Measurements from ENCODE around the gene LRRC74B.

Gene LRRC74B

GRCh38 chr22:21014202-21014725 lies 31.5 kb upstream of the LRRC74B start:
- DNase-seq (ENCODE audit: low read depth), result peak; percentile 65

DNA sequence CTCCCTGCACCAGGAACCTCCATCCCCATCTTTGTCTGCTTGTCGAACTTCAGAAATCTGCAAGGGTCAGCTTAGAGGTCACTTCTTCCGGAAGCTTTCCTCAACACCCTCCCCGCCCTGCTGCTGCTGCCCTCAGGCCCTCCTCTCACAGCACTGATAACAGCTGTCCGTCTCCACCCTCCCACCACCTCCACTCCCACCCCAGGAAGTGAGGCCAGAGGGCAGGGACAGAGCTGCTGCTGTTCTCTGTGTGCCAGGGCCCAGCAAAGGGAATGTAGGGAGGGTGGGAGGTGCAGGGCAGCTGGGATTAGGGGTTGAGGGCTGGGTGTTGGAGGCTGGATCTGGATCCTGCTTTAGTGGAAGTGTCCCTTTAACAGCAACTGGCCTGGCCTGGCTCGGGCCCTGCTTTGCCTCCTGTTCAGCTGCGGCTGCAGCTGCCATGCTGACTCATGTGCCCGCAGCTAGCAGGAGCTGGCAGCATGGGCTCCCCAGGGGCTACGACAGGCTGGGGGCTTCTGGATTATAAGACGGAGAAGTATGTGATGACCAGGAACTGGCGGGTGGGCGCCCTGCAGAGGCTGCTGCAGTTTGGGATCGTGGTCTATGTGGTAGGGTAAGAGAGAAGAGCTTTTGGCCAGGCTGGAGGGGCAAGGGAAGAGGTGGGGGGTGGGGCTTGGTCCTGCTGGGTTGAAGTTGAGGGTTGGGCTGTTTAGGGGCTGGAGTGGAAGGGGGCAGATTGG lies 30.9 kb upstream of the LRRC74B start, which contains the start of gene P2RX6:
TSS of gene P2RX6 (plus strand) at position 440 of the 740 bp plus-strand sequence. CDS start at position 450, 10 bp downstream.
- no peak for DNase-seq (ENCODE audit: low read depth)

DNA sequence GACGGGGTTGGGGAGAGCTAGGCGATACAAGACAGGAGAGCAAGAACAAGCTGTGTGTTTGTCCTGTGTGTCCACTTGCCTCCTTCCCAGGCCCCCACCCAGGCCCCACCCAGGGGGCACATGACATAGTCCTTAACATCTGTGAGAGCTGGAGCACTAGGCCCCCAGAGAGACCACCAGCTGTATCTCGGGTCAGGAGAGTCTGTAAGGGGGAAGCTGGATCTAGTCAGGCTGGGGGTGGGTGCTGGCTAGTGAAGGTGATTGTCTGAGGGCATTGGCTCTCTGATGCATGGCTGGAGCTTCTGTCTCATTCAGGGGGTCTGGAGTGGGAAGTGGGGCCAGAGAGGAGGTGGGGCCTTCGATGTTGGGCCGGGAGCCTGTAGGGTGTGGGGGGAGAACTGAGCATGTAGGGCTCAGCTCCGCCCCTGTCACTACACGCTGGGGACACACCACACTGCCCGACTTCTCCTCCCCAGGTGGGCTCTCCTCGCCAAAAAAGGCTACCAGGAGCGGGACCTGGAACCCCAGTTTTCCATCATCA lies 30.2 kb upstream of the LRRC74B start:
- DNase-seq (ENCODE audit: low read depth), result no peak

DNA sequence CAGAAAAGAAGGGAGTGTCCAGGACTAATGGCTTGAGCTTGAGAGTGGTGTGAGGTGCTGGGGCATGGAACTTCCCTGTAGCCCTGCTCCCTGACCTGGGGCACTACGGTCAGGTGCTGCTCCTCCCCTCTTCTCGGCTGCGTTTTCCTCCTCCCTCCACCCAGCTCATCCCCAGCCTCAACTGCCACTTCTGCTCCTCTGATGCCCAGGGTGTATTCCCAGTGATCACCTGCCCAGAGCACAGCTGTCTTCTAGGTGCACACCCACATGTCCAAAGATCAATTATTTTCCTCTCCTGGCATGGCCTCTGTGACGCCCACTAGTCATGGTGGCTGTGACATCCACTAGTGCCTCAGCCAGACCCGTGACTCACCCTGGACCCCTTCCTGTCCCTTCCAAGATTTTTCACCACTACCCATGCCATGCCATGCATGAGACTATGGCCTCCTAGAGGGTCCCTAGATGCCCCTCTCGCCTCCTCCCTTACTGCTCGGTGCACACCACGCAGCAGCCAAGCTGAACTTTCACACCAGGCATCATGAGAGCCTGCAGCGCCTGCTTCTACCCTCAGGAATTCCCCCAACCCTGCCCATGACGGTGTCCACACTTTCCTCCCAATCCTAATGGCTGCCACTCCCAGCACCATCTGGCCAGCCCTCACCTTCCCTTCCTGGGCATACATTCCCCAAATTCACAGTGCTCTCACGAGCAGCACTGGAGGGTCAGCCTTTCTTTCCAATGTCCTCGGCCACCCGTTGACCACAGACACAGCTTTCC lies 28.9 kb upstream of the LRRC74B start:
- no peak for DNase-seq (ENCODE audit: low read depth)

- DNase-seq (ENCODE audit: low read depth), result no peak
These were observed 27.4 kb upstream of the LRRC74B start for GRCh38 chr22:21018314-21018713.

DNA sequence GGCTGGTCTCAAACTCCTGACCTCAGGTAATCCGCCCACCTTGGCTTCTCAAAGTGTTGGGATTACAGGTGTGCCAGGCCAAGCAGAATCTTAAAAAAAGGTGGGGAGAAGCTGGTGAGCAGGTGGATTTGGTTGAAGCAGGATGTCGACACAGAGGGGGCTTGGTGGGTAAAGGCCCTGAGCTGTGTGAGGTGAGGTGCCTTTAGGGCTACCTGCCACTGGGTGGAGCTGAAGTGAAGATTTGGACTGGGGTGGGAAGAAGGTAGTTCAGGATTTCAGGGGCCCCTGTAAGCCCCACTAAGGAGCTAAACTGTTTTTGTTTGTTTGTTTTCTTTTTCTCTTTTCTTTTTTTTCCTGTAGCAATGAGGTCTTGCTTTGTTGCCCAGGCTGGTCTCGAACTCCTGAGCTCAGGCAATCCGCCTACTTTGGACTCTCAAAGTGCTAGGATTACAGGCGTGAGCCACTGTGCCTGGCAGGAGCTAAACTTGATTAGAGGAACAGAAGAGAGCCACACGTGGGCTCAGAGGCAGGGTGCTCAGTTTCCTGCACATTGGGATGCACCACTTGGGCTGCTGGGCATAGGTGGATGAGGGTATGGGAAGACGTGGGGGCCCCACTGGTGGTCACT lies 24.8 kb upstream of the LRRC74B start:
- no peak for DNase-seq (ENCODE audit: low read depth)

DNA sequence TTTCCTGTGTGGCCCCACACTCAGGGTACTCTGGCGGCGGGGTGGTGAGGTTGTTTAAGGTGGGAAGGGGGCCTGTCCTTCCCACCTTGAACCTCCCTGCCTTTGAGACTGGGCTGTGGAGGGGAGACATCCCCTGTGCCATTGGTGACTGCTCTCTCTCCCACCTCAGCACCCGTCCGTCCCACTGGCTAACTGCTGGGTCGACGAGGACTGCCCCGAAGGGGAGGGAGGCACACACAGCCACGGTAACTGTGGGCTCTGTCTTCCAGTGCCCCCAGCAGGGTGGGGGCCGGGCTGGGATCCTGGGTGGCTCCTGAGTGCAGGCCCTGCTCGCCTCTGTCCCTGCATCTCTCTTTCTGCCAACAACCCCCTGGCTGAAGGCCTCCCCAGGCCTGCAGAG lies 23.2 kb upstream of the LRRC74B start:
- no peak for DNase-seq (ENCODE audit: low read depth)

DNA sequence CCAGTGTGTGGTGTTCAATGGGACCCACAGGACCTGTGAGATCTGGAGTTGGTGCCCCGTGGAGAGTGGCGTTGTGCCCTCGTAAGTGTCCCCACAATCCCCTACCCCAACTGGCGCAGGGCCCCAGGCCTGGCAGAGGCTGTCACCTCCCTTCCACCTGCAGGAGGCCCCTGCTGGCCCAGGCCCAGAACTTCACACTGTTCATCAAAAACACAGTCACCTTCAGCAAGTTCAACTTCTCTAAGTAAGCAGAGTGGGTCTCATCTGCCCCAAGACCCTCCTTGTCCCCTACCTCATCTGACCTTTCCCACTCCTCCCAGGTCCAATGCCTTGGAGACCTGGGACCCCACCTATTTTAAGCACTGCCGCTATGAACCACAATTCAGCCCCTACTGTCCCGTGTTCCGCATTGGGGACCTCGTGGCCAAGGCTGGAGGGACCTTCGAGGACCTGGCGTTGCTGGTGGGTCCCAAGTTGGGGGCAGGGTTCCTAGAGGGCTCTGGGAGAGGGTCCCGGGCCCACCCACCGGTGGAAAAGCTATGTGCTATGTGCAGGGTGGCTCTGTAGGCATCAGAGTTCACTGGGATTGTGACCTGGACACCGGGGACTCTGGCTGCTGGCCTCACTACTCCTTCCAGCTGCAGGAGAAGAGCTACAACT lies 22.7 kb upstream of the LRRC74B start:
- DNase-seq (ENCODE audit: low read depth), result no peak

GRCh38 chr22:21025266-21025665 lies 20.5 kb upstream of the LRRC74B start:
- no peak for DNase-seq (ENCODE audit: low read depth)

GRCh38 chr22:21025763-21026755 lies 19.7 kb upstream of the LRRC74B start:
- DNase-seq (ENCODE audit: low read depth), result no peak

DNA sequence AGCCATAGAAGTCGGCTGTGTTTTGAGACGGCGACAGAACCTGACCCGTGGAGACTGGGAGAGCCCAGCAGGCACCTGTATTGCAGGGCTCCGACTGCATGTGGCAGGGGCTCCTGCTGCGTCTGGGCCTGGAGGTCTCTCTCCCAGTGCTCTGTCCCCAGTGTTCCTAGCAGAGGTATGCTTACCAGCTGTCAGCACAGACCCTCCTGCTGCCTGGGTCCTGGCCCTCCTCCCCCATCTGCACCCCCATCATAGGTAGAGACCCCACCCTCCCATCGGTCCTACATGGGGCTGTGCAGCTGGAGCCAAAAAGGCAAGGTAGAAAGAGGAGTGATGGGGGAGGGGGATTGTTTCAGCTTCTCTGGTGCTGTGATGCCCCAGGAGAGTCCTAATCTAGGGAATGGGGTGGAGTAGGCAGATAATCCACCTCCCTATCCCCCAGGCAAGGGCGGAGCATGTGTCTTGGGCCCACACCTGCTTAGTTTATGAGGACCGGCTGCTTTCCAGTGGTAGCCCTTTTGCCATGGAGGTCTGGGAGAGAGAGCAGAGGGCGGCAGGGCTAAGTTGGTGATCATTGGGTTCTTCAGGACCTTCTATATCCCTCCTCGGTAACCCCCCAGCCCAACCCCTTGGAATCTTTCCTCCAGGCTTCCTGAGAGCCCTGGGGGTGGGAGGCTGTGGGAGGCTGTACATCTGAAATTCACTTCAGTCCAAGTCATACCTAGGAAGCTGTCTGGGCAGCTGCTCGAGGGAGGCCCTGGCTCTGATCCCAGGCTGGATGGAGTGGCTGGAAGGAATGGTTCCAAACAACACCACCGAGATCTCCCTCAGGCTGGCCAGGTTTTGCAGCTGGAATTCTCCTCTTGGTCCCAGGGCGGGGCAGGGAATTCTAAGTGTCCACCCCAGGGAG lies 18.7 kb upstream of the LRRC74B start:
- DNase-seq (ENCODE audit: low read depth), result no peak

DNA sequence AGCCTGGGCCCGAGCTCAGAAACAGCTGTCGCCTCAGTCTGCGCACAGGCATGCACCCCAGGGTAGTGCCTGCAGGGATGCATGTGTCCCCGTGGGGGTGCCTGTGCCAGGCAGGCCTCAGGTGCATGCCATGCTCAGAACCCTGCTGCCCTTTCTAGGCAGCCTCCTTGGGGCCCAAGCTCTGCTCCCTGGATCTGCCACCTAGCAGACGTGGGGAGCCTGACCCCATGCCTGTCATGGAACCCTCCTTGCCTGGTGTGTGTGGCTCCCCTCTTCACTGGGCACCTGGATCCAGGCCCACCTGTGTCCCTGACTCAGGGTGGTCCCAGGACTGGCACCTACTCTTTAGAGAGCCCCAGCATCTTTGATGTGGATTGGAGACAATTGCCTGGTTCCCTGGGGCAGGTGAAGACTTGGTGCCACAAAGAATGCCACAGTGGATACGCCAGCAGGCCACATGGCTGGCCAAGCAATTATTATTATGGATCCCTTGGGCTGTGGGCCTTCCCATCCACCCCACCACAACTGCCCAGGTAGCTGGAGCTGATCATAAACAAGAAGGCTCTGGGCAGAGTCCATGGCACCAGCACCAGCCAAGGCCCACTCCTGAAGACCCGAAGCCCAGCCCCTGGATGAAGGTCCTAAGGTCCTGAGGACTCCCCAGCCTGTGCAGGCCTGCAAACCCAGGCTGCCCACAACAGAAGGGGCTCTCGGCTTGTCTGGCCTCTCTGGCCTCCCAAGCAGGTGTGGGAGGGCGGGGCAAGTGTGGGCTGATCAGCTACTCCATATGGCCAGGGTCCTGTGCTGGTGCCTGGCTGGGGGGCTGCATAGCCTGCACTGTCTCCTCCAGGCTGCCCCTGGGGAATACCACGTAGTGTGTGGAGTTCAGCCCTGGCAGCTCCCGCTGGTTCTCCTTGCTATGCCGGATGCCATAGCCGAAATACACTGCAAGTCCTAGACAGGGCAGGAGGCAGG lies 17.2 kb upstream of the LRRC74B start:
- DNase-seq (ENCODE audit: low read depth), result no peak

- no peak for DNase-seq (ENCODE audit: low read depth)
These were observed 16.2 kb upstream of the LRRC74B start for GRCh38 chr22:21029486-21030025.

- no peak for DNase-seq (ENCODE audit: low read depth)
These were observed 15.7 kb upstream of the LRRC74B start for GRCh38 chr22:21030032-21030431.

DNA sequence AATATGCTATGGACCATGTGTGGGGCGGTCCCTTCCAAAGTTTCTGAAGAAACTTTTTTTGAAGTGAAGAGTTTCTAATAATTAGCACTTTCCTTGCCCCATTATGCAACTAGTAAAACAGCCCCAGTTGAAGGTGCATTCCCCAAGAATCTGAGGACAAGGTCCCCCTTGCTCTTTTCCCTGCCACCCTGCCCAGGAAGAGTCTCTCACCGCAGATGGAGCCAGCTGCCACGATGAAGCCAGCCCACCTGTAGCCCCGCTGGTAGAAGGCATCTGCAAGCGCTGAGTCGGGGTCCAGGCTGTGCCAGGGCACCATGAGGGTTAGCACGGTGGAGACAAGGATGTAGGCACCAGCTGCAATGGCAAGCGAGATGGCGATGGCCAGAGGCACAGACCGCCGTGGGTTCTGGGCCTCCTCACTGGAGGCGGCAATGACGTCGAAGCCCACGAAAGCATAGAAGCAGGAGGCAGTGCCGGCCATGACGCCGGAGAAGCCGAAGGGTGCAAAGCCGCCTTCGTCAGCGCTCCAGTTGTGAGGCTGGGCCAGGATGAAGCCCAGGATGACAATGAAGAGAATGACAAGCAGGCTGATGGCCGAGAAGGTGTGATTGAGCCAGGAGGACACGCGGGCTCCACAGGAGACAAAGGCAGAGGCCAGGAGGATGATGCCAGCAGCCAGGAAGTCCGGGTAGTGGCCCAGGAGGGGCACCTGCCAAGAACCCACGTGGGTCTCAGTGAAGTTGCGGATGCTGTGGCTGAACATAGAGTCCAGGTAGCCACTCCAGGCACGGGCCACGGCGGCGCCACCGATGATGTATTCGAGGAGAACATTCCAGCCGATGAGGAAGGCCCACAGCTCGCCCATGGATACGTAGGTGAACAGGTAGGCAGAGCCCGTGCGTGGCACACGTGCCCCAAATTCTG lies 14.9 kb upstream of the LRRC74B start:
- no peak for DNase-seq (ENCODE audit: low read depth)

DNA sequence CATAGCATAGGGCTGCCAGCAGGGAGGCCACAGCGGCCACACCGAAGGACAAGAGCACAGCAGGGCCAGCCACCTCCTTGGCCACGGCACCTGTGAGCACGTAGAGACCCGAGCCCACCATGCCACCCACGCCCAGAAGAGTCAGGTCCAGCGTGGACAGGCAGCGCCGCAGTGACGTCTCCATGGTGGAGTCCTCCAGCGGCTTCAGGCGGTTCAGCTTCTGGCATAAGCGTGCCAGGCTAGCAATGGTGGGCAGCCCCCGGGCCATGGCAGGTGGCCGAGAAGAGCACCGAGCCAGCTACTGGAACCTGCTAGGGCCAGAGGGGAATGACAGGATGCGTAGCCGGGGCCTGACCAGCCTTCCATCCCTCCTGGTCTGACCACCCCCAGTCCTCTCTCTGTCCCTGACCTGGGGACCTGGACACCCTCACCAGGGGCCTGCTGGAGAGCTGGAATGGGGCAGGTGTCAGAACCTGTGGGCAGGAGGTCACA lies 14.2 kb upstream of the LRRC74B start:
- DNase-seq (ENCODE audit: low read depth), result no peak

Data from activated T-cell treated with anti-CD3 and anti-CD28 coated beads for 1 hour (primary cell).